Measurements from ENCODE around the gene KIF6. TPM values are rescaled to one million over a fixed set of nuclear protein-coding genes. Genes with fewer than 3 reads are reported as not detected.

The KIF6 gene
- total RNA-seq, 1 donor, result 0.27 TPM

DNA sequence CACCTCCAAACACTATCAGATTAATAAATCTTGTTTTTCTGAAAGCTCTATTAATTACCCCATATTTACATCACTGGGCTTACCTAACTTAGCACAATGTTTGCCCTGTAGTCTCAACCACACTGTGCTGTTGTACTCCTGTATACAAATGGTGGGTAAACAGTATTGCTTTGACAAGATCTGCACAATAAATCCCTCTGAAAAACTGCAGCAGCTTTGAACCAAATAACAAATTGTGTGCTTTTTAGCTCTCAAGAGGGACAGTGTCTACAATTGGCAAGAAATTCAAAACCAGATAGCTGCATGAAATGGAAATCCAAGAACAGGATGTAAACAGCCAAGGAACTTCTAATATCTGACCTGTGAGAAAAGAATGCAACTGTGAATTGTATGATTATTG lies 10.4 kb downstream of the KIF6 start:
- no peak for DNase-seq (ENCODE audit: low read depth)
- TF ChIP-seq, protein P1, sequence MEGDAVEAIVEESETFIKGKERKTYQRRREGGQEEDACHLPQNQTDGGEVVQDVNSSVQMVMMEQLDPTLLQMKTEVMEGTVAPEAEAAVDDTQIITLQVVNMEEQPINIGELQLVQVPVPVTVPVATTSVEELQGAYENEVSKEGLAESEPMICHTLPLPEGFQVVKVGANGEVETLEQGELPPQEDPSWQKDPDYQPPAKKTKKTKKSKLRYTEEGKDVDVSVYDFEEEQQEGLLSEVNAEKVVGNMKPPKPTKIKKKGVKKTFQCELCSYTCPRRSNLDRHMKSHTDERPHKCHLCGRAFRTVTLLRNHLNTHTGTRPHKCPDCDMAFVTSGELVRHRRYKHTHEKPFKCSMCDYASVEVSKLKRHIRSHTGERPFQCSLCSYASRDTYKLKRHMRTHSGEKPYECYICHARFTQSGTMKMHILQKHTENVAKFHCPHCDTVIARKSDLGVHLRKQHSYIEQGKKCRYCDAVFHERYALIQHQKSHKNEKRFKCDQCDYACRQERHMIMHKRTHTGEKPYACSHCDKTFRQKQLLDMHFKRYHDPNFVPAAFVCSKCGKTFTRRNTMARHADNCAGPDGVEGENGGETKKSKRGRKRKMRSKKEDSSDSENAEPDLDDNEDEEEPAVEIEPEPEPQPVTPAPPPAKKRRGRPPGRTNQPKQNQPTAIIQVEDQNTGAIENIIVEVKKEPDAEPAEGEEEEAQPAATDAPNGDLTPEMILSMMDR (IDR thresholded peaks at IDR 0.05; ENCODE audit: insufficient read depth, low read length), result no peak
- no peak overlapping the region for H3K4me3 ChIP-seq (ENCODE audit: low read depth, low read length)

DNA sequence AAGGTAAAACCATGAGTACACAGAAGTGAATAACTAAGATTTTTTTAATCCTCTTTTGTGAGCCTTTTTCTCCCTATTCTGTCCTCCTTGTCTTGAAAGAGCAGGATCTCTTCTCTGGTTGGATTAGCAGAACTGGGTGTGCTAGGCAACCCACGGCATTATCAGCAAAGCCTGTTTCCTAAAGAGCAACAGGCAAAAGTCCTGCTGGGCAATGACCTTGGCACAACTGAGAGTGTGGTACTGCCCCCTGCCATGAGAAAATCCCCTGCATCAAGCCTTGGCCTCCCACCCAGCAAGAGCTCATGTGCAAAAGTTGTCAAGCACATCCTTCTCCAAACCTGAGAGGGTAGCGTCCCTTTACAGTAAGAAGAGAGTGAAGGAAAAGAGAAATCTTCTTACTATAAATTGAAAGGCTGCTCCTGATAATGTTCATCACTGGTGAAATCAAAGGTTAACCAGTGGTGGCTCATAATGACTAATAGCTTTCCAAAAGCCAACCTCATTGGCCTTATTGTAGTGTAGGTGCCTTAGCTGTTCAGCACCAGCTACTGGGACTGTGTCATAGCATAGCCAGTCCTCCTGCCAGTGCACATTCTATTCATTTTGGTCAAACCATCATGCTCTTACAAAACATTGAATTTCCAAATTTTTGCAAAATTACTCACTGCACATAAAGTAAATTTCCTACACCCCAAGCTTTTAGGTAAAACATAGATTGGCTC lies 17.1 kb downstream of the KIF6 start:
- TF ChIP-seq, protein P1 (IDR thresholded peaks at IDR 0.05; ENCODE audit: insufficient read depth, low read length), result no peak
- no peak overlapping the region for H3K4me3 ChIP-seq (ENCODE audit: low read depth, low read length)
- DNase-seq (ENCODE audit: low read depth), result no peak

DNA sequence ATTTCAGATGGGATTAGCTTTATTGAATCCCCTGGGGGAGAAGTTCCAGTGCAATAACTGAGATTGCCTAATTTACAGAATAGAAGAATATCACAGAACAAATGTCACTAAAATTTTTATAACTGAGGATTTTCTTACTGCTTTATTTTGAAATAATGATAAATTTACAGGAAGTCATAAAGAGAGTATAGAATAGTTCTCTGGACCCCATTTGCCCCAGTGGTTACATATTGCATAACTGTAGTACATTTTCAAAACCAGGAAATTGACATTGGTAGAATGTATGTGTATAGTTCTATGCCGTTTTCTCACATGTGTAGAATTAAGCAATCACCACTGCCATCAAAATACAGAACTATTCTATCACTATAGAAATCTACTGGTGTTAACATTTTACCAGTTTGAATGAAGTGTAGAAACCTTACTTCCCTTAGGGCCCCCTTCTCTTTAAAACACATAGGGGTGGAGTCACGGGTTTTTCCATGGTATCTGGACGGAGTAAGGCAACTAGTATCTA lies 18.3 kb downstream of the KIF6 start:
- TF ChIP-seq, protein P1 (IDR thresholded peaks at IDR 0.05; ENCODE audit: insufficient read depth, low read length), result no peak
- H3K4me3 ChIP-seq (ENCODE audit: low read depth, low read length), result no peak overlapping the region
- DNase-seq (ENCODE audit: low read depth), result no peak

DNA sequence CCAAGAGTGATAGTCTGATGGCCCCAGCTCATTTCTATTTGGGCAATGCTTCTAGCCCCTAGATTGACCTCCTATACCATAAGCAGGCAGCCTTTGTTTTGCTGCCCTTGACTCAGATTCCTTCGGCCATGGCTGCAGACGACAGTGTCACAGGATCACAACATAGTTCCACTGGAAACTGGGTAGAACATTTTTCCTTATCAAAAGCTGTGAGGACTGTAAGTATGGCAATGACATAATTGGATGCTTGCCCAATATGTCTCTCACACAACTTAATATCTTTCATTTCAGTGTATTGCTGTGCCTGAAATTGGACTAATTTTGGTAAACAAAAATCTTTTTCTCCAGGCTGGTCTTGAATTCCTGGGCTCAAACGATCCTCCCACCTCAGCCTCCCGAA lies 22.9 kb downstream of the KIF6 start:
- no peak overlapping the region for H3K4me3 ChIP-seq (ENCODE audit: low read depth, low read length)
- TF ChIP-seq, protein P1 (IDR thresholded peaks at IDR 0.05; ENCODE audit: insufficient read depth, low read length), result no peak
- no peak for DNase-seq (ENCODE audit: low read depth)

DNA sequence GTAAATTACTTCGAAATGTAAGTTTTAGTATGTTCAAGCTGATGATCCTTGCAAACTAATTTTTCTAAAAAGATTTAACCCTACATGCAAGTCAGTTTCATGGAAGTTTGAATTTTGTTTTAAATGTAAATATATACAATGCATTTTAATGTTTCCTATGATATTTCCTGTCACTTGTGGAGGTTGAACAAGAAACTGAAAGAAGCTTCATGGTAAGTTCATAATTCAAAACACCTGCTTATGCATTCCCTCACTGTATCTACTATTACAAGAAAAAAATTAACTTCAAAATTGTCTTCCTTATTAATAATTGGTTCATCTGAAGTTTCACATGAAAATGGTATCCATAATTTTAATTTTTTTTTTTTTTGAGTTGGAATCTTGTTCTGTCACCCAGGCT lies 24.8 kb downstream of the KIF6 start:
- TF ChIP-seq, protein P1 (IDR thresholded peaks at IDR 0.05; ENCODE audit: insufficient read depth, low read length), result no peak
- no peak overlapping the region for H3K4me3 ChIP-seq (ENCODE audit: low read depth, low read length)
- DNase-seq (ENCODE audit: low read depth), result no peak

DNA sequence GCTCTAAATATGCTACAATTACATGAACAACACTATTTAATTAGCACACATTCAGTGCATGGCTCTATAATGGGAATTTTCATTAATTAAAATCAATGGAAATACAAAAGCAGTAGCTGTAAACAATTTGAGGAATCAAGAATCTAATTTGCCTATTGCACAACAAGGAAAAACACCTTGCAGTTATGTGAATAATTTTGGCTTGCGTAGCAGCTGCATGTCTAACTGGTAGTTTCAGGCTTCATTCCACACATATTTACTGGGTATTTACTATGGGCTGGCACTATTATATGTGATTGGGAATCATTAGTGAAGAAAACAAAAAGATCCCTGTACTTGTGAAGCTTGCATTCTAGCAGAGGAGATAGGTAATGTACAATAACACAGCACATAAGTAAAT lies 26.4 kb downstream of the KIF6 start:
- TF ChIP-seq, protein P1 (IDR thresholded peaks at IDR 0.05; ENCODE audit: insufficient read depth, low read length), result no peak
- DNase-seq (ENCODE audit: low read depth), result no peak
- no peak overlapping the region for H3K4me3 ChIP-seq (ENCODE audit: low read depth, low read length)

All from fibroblast of the aortic adventitia (primary cell).